NCI-H1436 treated with DMSO at 0.1 percent for 48 hours (cell line): ENCODE measurements around the gene TEDC1.

ENCODE experiments used
- DNase-seq: peaks from one replicate; lab custom pipeline; 2025; lab: John Stamatoyannopoulos, UW

TEDC1 gene

DNA sequence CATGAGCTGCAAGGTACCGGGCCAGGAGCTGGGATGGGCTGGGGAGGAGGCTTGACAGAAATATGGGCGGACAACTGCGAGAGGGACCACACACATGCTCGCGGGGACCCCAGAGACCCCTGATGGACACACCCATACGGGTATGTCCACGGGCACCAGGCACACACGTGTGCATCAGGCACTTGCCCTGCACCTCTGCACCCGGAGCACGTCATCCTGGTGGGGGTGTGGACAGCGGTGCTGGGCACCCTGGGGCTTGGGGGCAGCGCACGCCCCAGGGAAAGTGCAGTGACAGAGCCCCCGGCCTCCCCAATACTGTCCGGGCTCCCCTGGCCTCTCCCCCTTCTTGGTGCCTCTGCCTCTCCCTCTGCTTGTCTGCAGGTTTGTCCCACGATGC, 6.1 kb upstream of the TEDC1 start:
- DNase-seq = no peak

- DNase-seq = no peak
Observed at GRCh38 chr14:105485739-105486162, 5.3 kb upstream of the TEDC1 start.

DNA sequence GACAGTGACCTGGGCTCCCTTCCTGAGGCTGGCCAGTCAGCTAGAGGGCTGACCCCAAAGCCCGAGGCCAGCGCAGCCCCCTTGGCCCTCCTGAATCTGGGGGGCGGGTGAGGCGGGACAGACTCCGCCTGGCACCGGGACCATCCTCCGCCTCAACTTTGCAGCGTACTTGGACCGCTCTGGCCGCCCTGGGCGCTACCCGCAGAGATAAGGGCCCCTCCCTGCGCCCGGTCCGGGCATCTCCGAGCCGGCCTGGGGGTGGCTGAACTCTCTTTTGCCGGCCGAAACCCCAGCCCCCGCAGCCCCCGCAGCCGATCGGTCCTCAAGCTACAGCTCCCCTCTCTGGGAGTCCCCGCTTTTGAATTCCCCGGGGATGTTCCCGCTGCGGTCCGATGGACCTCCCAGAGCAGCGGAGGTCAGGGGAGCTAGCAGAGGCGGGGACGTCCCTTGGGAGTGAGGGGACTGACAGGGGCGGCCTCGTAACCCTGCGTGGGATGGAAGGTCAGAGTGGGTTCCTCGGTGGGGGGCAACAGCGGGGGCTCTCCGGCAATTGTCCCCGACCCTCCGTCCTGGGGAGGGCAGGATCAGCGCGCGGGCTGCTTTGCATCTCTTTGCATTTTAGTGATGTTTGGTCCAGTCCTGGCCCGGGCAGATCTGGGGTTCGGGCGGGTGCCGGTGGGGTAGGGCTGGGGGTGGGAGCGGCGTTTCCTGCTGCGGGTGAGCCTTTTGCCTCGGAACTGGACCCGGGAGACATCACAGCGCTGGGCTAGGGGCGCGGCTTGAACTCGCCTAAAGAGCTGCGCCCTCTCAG, 4.7 kb upstream of the TEDC1 start, which contains the start of gene CRIP1:
TSS of gene CRIP1 (plus strand) at position 724 of the 811 bp plus-strand sequence. CDS start 374 bp downstream, outside the sequence.
- DNase-seq = no peak

GRCh38 chr14:105486974-105487448, 4.0 kb upstream of the TEDC1 start:
- no peak for DNase-seq

DNA sequence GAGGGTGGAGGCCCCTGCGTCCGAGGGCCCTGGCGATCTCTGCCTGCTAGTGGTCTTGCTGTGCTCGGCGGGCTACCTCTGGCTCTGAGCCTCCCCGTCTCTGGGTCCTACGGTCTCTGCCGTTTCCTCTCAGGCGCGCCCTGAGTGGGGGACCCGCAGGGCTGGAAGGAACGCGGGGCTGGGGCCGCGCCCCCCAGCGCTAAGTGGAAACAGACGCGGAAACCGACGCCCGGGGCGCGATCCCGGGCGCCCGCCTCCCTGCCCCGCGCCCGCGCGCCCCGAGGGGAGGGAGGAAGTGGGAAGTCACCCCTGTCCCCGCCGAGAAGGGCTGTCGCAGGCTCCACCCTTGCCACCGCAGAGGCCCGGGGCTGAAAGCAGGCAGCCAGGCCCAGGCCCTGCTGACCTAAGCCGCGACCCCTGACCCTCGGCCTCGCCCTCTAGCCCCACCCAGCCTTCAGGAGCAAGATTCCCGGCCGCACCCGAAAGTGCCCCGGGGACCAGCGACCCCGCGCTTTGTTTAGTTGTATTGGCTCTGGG, 3.5 kb upstream of the TEDC1 start:
- no peak for DNase-seq

DNA sequence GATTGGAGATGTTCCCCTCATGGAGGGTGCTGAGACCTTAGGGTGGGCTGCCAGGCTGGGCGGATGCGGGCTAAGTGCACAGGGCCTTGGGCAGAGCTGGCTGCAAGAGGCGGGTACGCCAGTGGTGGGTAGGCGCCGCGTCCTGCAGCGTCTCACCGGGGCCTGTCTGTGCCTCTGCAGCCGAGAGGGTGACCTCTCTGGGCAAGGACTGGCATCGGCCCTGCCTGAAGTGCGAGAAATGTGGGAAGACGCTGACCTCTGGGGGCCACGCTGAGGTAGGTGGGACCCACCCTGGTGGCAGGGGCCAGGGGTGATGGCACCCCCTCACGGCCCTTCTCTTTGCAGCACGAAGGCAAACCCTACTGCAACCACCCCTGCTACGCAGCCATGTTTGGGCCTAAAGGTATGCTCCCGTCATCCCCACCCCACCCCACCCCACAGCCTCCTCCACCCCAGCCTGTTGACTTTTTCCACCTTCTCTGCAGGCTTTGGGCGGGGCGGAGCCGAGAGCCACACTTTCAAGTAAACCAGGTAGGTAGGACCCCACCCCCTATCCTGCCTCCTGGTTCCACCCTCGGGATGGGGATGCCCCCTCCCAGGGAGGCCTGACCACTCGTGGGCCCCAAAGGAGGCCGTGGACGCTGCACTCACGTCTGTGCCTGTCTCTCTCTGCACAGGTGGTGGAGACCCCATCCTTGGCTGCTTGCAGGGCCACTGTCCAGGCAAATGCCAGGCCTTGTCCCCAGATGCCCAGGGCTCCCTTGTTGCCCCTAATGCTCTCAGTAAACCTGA, 2.9 kb upstream of the TEDC1 start:
- no peak for DNase-seq

DNA sequence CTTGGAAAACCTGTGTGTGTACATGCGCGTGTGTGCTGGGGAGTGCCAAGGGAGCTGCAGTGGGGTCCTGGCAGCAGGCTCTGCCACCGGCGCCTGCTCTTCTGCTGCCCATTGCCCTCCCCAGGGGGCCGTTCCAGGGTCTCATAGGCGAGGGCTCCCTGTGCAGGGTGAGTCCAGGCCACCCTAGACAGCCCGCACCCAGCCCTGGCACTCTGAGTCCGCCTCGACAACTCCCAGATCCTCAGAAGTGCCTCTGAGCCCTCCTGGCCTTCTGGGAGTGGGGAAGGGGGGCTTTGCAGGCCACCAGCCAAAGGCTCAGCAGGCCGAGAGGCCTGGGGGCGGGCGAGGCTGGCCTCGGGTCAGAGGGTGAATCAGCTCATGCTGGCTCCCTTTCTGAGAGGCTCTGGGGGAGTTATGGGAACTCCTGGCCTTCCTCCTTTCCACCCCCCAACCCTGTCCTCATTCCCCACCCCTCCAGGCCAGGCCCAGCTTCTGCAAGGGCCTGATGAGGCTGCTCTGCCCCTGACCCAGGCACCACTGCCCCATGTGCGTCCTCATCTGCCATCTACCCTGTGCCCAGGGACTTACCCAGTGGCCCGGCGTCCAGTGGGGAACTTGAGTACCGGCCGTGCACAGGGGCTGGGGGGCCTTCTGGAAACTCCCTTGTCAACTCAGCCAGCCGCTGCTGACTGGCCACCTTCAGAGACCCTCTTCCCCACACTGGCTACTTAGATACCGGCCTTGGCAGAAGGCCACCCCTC, 2.1 kb upstream of the TEDC1 start:
- DNase-seq = no peak

DNA sequence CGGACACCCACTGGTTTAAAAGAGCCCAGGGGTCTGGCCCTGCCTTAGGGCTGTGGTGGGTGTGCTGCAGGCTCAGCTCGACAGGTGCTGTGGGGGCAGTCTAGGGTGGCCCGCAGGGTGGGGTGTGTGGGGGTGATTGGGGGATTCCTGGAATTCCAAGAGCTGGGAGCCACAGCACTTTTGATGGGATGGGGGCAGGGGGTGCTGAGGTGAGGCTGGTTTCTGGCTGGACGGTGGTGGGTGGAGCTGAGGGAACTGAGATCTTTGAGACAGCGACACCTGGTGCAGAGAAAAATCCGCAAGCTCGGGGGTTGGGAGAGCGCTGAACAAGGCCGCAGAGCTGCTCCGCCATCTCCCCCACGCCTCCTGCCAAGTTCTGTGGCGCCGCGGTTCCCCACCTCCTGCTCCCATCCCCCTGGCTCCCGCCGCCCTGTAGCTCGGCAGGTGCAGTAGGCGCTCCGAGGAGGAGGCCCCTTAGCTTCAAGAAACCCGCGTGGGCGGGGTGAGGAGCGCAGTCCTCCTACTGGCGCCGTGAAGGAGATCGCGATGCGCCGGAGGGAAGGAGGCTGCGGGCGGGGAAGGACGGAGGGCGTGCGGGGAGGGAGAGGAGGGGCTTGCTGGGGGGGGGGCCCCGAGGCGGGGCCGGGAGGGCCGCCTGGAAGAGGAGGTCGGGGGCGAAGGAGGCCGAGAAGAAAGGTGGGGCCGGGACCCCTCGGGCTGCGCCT, 1.3 kb upstream of the TEDC1 start:
- DNase-seq = peak; percentile 45

GRCh38 chr14:105490267-105490571, 827 bp upstream of the TEDC1 start:
- no peak for DNase-seq

DNA sequence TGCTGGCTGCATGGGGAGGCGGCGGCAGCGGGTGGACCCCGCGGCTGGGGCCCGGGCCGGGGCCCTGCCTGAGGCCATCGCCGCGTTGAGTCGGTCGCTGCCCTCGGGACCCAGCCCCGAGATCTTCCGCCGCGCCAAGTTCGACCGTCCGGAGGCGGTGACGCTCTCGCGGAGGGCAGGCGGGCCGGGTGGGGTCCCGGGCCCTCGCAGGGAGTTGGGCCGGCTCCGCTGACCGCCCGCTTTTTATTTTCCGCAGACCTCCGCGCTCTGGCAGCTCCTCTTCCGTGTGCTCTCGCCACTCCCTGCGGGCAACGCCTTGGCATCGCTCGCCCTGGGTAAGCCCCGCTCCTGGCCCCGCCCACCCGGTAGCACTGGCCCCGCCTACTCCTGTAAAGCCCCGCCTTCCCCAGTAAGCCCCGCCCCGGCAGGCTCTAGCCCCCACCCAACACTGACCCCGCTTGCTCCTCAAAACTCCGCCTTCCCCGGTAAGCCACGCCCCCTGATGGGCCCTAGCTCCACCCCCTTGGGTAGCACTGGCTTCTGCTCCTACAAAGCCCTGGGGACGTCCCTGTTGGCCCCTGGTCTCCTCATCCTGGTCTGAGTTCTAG, 424 bp downstream of the TEDC1 start:
- DNase-seq = no peak

DNA sequence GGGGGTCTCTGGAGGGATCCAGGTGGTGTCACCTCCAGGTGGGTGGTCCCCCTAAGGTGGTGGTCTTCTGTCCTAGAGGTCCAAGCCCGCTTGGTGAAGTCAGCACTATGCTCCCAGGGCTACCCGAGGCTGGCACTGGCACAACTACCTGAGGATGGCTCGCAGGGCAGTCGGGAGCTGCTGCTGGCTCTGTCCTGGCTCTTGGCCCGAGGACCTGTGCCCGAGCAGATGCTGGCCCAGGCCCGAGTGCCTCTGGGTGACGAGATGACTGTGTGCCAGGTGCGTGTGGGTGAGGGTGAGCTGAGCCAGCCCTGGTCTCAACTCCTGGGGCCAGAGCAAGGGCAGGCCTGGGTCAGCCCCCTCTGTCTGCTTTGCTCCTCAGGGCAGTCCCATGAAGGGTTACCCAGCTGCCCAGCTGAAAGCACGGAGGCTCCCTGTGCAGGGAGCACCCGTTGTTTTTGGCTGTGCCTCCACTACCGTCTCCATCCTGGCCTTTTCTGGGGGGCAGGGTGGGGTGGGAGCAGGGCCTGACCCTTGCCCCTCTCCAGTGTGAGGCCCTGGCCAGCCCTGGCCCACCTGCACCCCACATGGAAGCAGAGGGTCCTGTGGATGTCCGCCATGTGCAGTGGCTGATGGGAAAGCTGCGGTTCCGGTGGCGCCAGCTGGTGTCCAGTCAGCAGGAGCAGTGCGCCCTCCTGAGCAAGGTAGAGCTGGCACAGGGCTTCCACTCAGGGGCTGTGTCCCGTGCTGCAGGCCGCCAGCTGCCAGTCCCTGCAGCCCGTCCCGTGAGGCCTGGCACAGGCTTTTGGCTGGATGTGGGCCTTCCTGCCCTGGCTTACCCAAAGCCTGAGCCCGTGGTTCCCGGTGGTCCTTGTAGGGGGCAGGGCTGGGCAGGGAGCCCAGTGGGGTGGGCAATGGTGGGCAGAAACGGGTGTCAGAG, 1.3 kb downstream of the TEDC1 start:
- DNase-seq = no peak

DNA sequence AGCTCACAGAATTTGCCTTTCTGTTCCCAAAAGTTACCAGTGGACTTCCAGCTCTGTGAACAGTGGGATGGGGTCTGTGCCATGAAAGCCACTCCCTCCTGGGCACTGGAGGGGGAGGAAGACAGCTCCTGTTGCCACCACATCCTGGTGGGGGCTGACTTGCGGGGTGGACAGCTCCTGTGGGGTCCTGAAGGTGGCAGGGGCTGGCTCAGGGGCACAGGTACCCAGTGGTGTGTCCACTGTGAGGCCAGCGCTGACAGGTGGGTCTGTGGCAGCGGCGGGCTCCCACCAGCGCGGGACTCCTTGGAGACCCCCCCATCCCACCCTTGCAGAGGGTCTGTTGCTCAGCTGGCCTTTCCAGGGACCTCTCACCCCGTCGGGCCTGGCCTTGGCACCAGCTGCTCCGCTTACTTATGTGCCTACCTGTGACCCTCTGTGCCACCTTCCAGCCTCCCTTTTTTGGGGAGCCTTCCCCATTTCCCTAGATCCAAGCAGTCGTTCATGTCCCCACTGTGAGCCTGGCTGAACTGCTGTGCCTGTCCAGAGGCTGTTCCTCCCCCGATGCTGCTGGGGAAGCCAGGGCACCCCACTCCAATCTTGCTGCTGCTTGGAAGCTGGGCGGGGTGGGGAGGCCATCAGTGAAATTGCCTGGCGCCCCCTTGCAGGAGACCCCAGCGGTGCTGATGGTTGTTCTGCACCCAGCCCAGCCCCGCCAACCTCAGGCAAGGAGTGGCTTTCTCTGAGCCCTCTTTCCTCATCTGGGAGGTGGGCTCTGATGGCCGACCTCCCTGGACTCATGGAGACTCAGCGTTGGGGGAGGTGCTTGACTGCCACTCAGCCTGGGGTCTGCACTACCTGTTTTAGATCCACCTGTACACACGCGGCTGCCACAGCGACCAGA, 2.2 kb downstream of the TEDC1 start:
- no peak for DNase-seq

DNA sequence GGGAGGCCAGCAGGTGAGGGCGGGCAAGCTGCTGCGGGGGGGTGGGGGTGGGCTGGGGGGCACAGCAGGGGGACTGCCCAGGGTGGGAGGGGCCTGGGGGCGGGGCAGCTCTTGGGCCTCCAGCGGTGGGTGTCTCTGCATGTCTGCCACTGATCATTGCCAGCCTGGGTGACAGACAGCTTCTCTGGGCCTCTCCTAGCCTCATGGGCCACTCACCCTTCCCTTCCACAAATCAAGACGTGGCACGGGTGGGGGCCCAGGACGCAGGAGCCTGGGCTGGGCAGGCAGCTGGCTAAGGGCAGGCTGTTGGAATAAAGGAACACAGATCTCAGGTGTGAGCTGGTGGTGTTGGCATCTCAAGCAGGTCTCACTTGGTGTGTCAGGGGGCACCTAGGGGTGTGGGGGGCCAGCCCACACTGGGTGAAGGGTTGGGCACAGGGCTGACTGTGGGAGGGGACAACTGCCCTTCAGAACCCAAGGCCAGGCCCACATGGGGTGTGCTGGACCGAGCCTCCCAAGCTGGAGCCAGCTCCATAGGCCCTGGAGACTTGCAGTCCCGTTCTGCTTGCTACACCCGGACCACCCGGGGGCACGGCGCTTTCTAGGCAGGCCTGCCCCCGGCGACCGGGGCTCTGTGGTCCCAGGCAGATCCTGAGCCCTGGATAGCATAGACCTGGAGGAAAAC, 3.0 kb downstream of the TEDC1 start:
- DNase-seq = no peak

DNA sequence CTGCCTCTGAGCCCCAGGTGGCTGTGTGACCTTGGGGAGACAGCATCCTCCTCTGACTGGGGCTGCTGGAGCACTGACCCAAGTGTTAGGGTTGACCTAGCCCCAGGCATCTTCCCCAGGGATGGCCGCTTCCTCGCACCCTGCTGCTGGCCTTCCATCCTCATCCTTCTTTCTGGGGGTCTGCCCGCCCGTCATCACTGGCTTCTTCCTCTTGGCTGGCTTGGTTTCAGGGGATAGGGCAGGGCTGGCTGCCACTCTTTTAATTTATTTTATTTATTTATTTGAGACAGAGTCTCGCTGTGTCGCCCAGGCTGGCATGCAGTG, 3.5 kb downstream of the TEDC1 start:
- no peak for DNase-seq

GRCh38 chr14:105495101-105495989, 4.3 kb downstream of the TEDC1 start:
- DNase-seq = no peak

GRCh38 chr14:105495990-105496830, 5.2 kb downstream of the TEDC1 start:
- no peak for DNase-seq
